Measurements from ENCODE around the gene THSD7B.

Gene THSD7B

GRCh38 chr2:137154946-137155345 lies 389.6 kb downstream of the THSD7B start:
- no peak for DNase-seq (ENCODE audit: low spot score)

DNA sequence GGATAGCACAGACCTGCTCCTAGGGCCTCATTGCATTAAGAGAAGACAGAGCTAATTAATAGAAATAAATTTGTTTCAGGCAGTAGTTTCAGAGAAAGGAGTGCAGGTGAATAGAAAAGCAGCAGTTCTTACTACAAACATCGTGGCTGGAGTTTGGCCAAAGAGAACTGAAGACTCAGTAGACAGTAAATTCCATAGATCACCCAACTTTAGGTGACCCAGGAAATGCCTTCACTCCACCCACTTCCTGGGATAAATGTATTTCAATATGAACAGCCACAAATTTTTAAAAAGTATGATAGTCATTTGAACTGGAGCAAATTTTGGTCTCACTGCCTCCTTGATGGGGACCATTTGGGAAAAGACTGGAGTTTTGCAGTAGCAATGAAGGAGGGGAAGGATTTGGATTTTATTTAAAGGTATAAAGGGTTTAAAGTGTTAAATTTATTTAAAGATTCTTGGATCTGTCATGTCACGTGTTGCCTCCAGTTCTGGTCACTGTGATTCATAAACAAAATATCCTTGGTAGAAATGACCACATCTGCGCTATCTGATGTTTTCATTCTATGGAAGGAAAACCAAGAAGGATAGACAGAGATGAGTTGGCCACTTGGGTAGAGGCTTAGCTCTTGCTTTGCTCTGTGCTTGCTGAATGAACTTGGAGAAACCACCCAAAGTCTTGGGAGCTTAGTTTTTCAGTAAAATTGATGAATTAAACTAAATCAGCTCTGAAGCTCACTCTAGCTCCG lies 390.2 kb downstream of the THSD7B start:
- DNase-seq (ENCODE audit: low spot score) = no peak

GRCh38 chr2:137156221-137156844 lies 391.0 kb downstream of the THSD7B start:
- DNase-seq (ENCODE audit: low spot score) = no peak

DNA sequence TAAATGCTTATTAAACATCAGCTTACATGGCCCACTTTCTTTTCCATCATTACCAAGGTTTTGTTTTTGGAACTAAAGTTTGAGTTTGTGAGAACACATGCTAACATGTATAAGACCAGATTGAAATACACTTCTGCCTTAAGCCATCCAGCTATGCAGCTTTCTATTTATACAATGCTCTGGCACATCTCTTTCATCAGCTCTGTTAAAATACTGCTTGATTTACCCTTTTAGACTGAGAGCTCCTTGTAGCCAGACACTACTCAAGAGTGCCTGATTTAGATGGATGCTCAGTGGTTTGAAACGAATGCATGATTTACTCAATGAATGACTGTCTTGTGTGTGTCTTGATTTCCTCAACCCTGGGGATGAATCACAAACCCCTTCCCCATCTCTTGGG lies 392.5 kb downstream of the THSD7B start:
- DNase-seq (ENCODE audit: low spot score) = no peak

DNA sequence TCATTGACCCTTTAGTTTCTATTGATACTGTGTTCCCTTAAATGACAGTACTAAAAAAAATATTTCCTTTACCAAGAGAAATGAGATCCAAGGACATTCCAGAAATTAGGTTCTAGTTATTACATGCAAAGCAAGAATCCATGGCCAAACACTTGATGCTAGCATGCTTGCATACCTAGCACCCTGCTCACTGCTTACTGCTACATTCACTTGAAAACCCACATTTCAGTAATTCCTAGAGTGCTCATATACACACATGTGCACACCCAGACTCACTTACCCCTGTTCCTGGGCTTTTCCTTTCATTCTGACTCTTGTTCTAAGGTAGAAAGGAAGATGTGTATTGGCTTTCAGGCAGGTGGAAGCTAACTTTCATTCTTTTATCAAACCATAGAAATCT lies 395.9 kb downstream of the THSD7B start:
- DNase-seq (ENCODE audit: low spot score) = no peak

DNA sequence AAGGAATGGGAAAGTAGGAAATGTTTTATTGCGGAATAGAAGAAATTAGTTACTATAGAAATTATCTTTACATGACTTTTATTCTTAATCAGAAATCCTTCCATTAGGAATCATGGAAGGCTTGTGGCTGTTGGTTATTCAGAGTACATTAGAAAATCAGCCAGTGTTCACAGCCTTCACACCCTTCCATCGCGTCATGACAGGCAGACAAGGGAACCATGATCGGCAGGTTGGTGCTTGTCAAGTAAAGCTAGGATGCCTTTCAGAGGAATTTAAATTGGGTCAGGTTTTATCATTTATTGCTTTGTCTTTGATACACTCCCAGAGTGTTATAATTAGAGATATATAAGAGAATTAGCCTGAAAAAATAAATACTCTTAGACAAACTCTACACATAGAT lies 400.6 kb downstream of the THSD7B start:
- DNase-seq (ENCODE audit: low spot score) = no peak

DNA sequence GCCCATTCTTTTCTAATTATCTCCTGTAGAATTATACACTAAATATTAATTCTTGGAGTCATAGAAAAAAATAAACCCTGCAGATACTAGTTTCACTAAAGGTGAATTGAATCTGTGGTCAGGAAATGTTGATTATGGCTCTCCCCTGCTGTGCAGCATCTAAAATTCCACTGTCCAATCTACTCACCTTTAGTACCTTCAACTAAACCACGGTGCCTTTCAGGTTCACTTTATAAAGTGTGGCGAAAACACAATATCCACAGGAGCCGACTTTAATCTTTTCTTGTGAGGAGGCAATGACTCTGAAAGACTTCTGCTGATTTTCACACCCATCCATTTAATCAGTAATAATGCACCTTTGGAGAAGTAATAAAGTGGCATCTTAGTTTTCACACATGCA lies 402.3 kb downstream of the THSD7B start:
- DNase-seq (ENCODE audit: low spot score) = no peak

DNA sequence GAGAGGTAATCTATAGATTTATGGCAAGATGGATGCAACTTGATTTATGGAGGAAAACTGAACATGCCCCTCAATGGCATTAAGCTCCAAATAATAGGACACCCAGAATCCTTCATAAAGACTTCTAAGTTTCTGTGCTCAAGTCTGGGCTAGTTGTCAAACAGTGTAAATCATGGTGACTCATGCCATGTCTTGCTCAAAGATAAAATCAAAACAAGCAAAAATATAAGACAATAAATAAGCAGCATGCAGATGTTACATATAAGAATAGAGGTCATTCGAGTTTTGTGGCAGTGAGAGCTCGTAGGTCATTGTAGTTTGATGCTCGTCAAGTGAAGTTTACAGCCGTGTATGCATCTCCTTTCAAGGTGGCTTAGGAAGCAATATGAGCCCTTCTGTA lies 403.2 kb downstream of the THSD7B start:
- DNase-seq (ENCODE audit: low spot score) = no peak

- DNase-seq (ENCODE audit: low spot score) = no peak
These were observed 406.8 kb downstream of the THSD7B start for GRCh38 chr2:137172162-137172561.

GRCh38 chr2:137173463-137173862 lies 408.1 kb downstream of the THSD7B start:
- DNase-seq (ENCODE audit: low spot score) = no peak

- no peak for DNase-seq (ENCODE audit: low spot score)
These were observed 409.9 kb downstream of the THSD7B start for GRCh38 chr2:137175246-137175645.

DNA sequence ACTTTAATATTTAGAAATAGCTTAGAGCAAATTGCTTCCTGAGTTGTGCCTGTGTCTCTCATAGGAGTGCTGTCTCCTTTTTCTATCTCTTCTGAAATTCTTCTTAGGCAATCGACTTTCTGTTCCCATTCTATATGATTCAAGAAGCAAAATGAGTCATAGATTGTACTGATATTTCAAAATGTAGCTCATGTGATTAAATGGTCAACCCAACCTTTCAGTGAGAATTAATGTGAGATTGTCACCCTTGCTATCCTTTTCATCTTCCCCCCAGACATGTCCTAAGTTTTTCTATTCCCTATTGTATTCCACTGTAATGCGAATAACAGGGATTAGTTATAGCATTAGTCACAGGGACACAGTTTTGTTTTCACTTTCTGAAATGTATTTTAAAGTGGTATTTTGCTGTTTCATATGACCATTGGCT lies 413.6 kb downstream of the THSD7B start:
- DNase-seq (ENCODE audit: low spot score) = no peak

- no peak for DNase-seq (ENCODE audit: low spot score)
These were observed 414.2 kb downstream of the THSD7B start for GRCh38 chr2:137179542-137179941.

GRCh38 chr2:137180012-137180411 lies 414.7 kb downstream of the THSD7B start:
- DNase-seq (ENCODE audit: low spot score) = no peak

DNA sequence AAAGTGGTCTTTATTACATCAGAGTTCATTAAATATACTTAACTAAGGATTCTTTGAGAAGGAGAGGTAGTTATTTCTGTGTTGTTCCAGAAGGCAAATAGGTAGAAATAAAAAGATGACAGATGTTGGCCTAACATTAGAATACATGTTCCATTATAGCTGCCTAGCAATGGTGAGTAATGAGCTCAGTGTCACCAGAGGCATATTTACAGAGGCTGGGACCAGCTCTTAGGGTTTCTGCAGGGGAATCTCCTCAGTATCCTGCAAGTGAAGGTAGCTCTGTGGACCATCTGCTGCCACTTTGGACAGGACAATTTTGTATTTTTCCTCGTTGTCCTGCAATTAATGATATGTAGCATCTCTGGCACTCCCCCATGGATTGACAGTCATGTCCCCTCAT lies 416.0 kb downstream of the THSD7B start:
- no peak for DNase-seq (ENCODE audit: low spot score)

GRCh38 chr2:137182071-137182470 lies 416.7 kb downstream of the THSD7B start:
- no peak for DNase-seq (ENCODE audit: low spot score)

GRCh38 chr2:137183206-137183898 lies 418.0 kb downstream of the THSD7B start:
- no peak for DNase-seq (ENCODE audit: low spot score)

- no peak for DNase-seq (ENCODE audit: low spot score)
These were observed 420.2 kb downstream of the THSD7B start for GRCh38 chr2:137185378-137186078.

GRCh38 chr2:137187216-137187615 lies 421.9 kb downstream of the THSD7B start:
- DNase-seq (ENCODE audit: low spot score) = no peak

DNA sequence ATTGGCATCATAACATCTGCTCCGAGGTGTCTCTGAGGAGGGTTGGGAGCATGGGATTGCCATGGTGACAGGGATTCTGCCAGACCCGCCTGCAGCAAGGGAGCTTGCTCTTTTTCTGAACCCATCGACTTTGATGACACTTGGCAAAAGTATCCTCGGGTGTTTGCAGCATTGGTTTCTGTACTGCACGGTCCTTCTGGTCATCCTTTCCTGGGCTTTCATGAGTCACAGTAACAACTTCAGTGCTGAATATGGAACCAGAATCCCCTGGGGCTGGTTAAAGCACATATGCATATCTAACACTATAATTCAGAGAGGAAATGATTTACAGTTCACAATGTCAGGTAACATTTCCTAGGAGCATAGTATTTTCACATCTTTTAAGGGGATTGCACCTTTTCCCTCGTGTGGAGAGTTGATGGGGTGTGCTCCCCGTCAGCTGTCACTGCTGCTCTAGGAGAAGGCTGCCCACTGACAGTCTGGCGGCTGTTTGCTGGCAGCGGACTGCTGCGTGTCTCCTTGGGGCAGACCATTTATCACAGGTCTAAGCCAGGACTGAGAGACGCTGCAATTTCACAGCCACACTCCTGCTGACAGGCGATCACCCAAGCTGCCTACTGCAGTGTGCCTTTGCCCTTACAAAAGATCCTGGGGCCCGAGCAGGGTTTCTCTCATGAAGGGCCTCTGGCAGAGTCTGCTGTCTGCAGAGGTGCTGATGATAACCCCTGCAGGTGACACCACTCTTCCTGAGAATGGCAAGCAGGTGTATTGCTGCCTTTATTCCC lies 425.3 kb downstream of the THSD7B start:
- DNase-seq (ENCODE audit: low spot score) = no peak

- DNase-seq (ENCODE audit: low spot score) = no peak
These were observed 427.3 kb downstream of the THSD7B start for GRCh38 chr2:137192366-137193310.

Measured in AG08396 (cell line).